Neural cell (in vitro differentiated cells): Measurements from ENCODE around the gene SLC18B1.

ENCODE experiments used
- EZH2 ChIP-seq: fragments of 200-600, 300-800 bp; shearing (Covaris generic), sonication (generic); IDR thresholded peaks from 2 replicates; pipeline ENCODE4 v1.6.1; 2014; ENCODE audit warnings: antibody characterized with exemption, low read length, borderline replicate concordance, mild to moderate bottlenecking; ENCODE audit not compliant: insufficient read depth, poor library complexity, severe bottlenecking
- RAD21 ChIP-seq: fragments of 450-650 bp; conservative IDR thresholded peaks from 2 replicates; pipeline ENCODE4 v1.6.1; 2014; ENCODE audit warnings: antibody characterized with exemption, mild to moderate bottlenecking, moderate library complexity
- TF ChIP-seq, protein P1 (sequence below): fragments of 450-650 bp; IDR thresholded peaks from 2 replicates; pipeline ENCODE4 v1.5.1; 2014; ENCODE audit warnings: antibody characterized with exemption, mild to moderate bottlenecking, moderate library complexity; ENCODE audit not compliant: poor library complexity, severe bottlenecking

DNA sequence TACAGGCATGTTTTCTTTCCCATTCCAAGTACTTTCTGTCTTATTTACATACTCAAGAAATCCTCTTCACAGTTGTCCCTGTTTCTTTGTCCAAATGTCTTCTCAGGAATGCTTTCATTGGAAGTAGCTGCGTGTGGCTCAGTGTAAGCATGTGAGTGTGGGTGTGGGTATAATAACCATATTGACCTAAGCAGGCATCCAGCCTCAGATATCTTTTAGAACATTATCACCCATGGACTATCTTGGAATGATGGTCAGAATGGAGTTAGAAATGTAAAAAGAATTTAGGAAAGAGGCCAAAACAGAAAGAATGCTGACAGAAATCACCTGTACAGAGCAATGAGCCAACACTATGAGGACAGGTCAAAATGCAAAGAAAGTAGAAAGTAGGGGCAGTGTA lies 57.2 kb downstream of the SLC18B1 start:
- TF ChIP-seq, protein P1, sequence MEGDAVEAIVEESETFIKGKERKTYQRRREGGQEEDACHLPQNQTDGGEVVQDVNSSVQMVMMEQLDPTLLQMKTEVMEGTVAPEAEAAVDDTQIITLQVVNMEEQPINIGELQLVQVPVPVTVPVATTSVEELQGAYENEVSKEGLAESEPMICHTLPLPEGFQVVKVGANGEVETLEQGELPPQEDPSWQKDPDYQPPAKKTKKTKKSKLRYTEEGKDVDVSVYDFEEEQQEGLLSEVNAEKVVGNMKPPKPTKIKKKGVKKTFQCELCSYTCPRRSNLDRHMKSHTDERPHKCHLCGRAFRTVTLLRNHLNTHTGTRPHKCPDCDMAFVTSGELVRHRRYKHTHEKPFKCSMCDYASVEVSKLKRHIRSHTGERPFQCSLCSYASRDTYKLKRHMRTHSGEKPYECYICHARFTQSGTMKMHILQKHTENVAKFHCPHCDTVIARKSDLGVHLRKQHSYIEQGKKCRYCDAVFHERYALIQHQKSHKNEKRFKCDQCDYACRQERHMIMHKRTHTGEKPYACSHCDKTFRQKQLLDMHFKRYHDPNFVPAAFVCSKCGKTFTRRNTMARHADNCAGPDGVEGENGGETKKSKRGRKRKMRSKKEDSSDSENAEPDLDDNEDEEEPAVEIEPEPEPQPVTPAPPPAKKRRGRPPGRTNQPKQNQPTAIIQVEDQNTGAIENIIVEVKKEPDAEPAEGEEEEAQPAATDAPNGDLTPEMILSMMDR, result no peak
- TF ChIP-seq EZH2 (no peak), RAD21 (no peak)
